ENCODE results near the gene LPAR3. TPM values are rescaled to one million over a fixed set of nuclear protein-coding genes. Genes with fewer than 3 reads are reported as not detected.

The LPAR3 gene
- total and polyA plus RNA-seq, 12 donors, result 4.7 to 17.3 (median 10.7) TPM

- no peak overlapping the region for H3K4me3 ChIP-seq
- WGBS, 2 donors, result 3 to 13% methylated on average over 2 of the region's 2 CpGs
- no peaks in the 10 kb centered on the region for H3K36me3 ChIP-seq
- DNase-seq, result no peak
- peak overlapping the region in 2 of 10 donors; percentile 13 to 37 for H3K27ac ChIP-seq
- no peaks in the 10 kb centered on the region for H3K27me3 ChIP-seq
- TF ChIP-seq CTCF (IDR thresholded peaks at IDR 0.05), result no peak
- ATAC-seq, result peak; percentile 47 to 97 (median 80)
- H3K4me1 ChIP-seq, result peaks cover 0 to 14% (median 0%) of the 10 kb centered on the region in 9 donors
- intact Hi-C loops (cut with DNase I), result no loop called here
- peaks cover 0 to 5% (median 0%) of the 10 kb centered on the region in 11 donors for H3K9me3 ChIP-seq
Observed at GRCh38 chr1:84870591-84870990, 22.4 kb downstream of the LPAR3 start.

GRCh38 chr1:84869720-84870119 is 23.3 kb downstream of the LPAR3 start:
- no peaks in the 10 kb centered on the region for H3K27me3 ChIP-seq
- ATAC-seq (no peak), DNase-seq (no peak)
- intact Hi-C loops (cut with DNase I), result no loop called here
- H3K4me3 ChIP-seq, result no peak overlapping the region
- peaks cover 0 to 14% (median 0%) of the 10 kb centered on the region in 9 donors for H3K4me1 ChIP-seq
- no peaks in the 10 kb centered on the region for H3K9me3 ChIP-seq
- TF ChIP-seq CTCF (IDR thresholded peaks at IDR 0.05), result no peak
- 73 to 78% methylated on average over 1 of the region's 1 CpG for WGBS, 2 donors
- no peaks in the 10 kb centered on the region for H3K36me3 ChIP-seq
- H3K27ac ChIP-seq, result no peak overlapping the region

GRCh38 chr1:84862810-84863251 is 30.2 kb downstream of the LPAR3 start:
- H3K9me3 ChIP-seq, result no peaks in the 10 kb centered on the region
- intact Hi-C loops (cut with DNase I), result no loop called here

GRCh38 chr1:84861988-84862644 is 30.9 kb downstream of the LPAR3 start:
- no peaks in the 10 kb centered on the region for H3K27me3 ChIP-seq
- ATAC-seq, result no peak
- no peaks in the 10 kb centered on the region for H3K9me3 ChIP-seq
- H3K36me3 ChIP-seq, result no peaks in the 10 kb centered on the region
- intact Hi-C loops (cut with DNase I), result no loop called here
- TF ChIP-seq CTCF (IDR thresholded peaks at IDR 0.05), result no peak
- no peak overlapping the region for H3K27ac ChIP-seq
- no peak for DNase-seq
- 55 to 58% methylated on average over 6 of the region's 6 CpGs for WGBS, 2 donors
- H3K4me1 ChIP-seq, result peaks cover 0 to 10% (median 0%) of the 10 kb centered on the region in 9 donors
- no peak overlapping the region for H3K4me3 ChIP-seq

More at GRCh38 chr1:84862810-84863251, 30.2 kb downstream of the LPAR3 start:
- Histone ChIP-seq H3K4me3 (no peak overlapping the region), H3K27ac (no peak overlapping the region), H3K36me3 (no peaks in the 10 kb centered on the region), H3K4me1 (peaks cover 0 to 10% (median 0%) of the 10 kb centered on the region in 9 donors), H3K27me3 (no peaks in the 10 kb centered on the region)
- 79 to 83% methylated on average over 5 of the region's 5 CpGs for WGBS, 2 donors
- DNase-seq, result no peak
- TF ChIP-seq CTCF (IDR thresholded peaks at IDR 0.05), result no peak
- no peak for ATAC-seq
